NCI-H2081 treated with DMSO at 0.1 percent for 48 hours (cell line): Measurements from ENCODE around the gene PIGP.
"Not testable (repeated sequence)": the region's sequence is repeated elsewhere in the genome, so short reads cannot be mapped to it uniquely, and the experiment has no call there.

Source experiments
- DNase-seq: peaks from one replicate; lab custom pipeline; 2025; lab: John Stamatoyannopoulos, UW

Gene PIGP

DNA sequence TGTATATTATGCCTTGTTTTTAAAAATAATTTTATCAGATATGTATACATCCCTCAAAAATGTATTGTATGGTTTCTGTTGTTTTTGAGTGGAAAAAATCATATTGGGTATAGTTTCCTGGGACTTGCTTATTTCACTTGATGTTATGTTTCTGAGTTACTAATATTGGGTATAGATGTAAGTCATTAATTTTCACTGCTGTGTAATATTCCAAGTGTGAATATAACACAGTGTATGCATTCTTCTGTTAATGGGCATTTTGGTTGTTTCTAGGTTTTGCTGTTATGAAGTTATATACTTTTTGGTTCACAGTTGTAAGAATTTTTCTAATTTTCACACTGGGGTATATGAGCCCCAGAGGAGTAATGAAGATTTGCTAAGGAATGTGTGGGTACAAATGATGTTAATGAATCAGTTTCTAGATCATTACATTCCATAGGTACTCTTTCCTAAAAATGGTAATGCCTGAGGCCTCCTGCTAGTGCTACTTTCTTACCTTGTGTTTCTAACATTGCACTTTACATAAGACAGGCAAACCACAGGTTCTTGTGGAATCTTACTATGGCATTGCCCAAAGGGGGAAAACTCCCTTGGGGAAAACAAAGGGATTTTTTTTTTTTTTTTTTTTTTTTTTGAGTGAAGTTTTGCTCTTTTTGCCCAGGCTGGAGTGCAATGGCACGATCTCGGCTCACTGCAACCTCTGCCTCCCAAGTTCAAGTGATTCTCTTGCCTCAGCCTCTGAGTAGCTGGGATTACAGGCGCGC lies 3.4 kb upstream of the PIGP start:
- DNase-seq: no peak

DNA sequence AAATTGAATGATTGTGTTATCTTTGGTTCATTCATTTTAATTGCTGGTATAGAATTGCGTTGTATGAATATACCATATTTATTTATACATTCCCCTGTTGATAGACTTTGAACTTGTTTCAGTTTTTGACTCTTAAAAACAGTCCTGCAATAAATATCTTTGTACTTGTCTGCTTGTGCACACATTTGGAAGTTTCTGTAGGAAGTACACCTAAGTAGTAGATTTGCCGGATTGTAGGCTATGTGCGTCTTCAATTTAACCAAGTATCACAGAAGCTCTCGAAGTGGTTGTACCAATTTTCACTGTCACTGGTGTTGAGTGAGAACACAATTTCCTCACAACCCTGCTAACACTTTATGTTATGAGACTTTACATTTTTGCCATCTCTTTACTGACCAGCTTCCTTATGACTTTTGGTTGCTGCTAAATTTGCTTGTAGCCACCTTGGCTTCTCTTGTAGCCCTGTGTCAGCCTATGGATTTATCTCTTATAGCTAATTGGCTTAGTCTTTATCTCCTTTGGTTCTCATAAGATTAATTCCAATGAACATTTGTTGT lies 2.4 kb upstream of the PIGP start:
- no peak for DNase-seq

DNA sequence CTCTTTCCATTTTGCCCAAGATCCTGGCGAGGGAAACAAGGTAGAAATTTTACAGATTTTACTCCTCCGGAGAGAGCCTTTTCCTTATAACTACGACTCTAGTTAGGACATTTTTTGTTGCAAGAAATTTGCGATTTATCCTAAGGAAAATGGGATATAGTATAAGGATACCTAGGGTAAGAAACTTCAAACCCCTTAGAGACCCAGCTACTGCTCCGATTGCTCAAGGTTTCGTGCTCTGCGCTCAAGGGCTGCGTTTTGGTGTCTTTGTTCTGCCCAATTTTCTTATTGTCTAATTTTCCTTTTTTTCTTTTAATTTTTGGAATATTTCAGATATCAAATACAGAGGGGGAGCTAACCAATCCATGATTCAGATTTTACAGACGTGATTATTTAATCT lies 1.7 kb upstream of the PIGP start:
- DNase-seq: no peak

DNA sequence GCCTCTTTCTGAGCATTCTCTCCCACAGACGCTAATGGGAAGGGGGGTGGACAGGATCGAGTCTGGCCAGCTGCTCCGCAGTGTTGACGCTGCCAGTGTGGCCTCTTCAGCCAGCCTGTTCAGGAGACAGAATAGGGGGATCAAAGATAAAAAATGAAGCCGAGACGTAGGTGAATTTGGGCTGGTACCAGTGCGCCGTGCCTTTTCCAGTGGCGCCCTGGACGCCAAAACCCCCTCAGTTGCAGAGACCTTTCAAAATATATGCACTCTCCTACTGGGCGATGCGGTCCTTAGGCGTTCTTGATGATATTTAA lies 1.3 kb upstream of the PIGP start:
- no peak for DNase-seq

DNA sequence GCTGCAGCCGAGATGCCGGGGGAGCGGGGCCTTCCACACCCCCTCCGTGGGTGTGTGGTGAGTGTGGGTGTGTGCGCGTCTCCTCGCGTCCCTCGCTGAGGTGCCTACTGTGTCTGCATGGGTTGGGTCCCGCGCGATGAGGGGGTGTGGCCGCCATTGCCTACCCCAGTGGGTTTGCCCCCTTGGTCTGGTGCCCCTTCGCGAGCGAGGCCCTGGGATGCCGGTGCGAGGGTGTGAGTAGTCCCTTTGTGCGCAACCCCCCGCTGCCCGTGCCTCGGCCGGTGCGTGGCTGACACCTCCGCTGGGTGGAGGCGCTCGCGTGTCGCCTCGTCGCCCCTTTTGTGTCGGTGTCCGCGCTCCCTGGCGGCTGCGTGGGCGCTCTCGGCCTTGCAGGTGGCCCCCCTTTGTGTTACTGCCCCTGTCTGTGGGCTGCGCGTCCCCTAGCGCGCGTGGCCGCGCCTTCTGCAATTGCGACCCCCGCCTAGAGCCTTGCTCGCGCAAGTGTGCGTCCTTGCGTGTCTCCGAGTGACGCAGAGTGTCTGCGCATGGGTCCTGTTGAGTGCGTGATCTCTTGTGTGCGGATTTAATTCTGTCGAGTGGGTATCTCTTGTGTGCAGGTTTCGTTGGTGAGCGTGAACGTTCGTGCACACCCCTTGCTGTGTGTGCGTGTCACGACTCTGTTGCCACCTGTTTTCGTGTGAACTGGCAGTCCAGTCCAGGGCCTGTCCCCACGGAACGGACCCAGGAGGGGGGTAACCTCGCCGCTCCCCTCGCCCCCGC lies 736 bp upstream of the PIGP start:
- peak; percentile 5 for DNase-seq

DNA sequence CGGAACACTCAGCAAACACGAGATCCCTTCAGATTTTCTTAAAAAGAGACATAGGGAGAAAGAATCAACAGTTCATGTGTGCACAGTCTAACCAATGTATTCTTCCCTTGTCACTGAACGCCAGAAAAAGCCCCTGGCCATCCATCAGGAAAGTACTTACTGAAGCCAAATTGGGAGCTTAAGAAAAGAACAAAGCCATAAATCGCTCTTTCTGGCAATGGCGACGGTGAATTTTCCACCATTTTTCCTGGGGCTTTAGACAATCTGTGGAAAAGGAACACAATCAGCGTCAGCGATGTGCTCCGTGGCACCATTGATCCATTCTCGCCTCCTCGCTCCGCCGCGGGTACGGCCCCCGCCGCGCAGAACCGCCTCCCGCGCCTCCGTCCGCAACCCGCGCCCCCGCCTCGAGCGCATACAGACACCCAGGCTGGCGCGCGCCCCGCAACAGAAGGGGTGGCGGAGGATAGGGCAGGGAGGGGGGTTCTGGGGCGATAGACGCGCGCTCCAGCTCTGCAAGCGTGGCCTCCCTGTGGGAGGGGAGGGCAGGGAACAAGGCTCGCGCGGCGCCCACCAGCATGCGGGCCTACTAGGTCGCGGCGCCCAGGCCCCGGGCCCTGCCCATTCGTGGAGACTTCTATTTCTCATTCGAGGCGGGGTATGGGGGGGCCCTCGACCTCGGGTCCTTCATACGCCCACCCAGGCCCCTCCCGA lies 440 bp downstream of the PIGP start:
- DNase-seq: peak; percentile 38

DNA sequence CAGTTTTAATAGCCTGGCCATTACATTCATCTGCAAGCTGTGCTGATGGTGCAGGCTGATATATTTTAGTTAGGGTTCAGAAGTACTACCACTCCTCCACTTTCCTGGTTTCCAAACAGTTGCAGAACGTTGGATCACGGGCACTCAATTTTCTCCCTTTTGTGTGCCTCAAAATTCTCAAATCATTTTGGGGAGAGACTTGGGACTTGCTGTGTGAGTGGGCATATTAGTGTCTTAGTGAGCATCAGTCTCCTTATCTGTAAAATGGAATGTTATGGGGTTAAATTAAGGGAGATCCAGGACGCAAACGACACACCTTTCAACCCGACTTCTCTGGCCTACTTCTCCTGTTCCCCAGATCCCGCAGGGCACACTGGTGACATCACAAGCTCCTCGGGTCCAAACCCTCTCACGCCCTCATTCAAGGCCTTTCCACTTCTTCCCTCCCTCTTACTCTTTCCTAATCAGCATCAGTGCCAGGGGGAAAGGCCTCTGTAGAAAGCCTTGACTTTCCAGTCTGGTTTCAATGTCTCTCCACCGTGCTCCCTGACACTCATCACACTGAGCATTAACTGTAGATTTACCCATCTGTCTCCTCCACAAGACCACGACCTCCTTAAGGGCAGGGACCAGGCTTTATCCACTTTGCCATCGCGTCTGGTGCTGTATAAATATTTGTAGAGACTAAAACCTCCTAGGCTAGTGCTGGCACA lies 1.2 kb downstream of the PIGP start:
- DNase-seq: no peak

DNA sequence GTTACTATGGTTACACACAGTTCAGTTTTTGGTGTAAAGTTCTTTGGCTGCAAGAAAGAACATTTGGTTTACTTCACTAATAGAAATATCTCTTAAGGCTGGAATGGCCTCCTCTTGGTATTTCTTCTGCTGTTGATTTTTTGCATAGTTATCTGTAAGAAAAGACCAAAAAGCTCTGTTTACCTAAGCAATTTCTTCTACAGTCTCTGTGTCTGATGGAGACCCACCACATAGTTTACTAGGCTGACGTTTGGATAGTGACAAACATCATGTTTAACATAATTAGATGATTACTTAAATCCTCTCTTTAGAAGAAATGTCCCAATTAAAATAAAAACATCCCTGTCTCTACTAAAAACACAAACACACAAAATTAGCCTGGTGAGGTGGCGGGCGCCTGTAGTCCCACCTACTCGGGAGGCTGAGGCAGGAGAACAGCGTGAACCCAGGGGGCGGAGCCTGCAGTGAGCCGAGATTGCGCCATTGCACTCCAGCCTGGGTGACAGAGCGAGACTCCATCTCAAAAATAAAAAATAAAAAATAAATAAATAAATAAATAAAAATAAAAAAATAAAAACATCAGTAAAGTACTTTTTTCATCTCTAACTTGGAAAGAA lies 7.2 kb downstream of the PIGP start:
- DNase-seq: no peak

DNA sequence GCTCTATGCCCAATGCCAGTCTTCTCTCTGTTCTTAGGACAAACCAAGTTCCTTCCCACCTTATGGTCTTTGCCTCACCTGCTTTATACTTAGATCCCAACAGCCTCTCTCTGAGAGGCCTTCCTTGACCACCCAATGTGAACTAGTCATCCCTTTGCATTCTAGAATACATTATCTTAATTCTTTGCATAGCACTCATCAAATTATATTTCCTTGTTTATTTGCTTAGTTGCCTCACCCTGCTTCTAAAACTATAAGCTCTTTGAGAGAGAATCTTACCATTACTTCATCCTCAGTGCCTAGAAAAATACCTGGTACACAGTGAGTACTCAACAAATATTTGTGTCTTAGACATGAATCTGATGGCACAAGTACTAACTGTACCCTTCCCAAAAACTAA lies 8.0 kb downstream of the PIGP start:
- DNase-seq: no peak

DNA sequence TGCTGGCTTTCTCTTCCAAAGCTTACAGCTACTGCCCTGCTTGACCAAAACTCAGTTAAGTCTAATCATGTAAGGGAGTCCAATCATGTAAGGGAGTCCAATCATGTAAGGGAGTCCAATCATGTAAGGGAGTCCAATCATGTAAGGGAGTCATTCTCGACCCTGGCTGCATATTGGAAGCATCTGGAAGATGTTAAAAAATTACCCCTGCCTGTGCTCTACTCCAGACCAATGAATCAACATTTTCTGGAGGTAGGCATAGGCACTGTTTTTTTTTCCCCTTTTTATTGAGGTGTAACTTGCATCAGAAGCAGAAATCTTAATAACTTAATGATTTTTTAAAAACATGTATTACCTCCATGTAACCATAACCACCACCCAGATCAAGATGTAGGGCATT lies 9.4 kb downstream of the PIGP start:
- no peak for DNase-seq

DNA sequence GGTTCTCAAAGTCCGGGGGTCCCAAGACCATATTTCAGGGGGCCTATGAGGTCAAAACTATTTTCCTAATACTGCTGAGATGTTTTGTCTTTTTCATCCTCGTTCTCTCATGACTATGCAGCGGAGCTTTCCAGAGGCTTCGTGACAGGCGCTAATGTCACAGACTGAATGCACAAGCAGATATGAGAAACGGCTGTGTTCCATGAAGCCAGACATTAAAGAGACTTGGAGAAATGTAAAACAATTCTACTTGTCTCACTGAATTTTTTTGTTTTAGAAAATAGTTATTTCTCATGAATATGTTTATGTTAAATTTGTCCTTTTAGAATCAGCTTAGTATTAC lies 10.3 kb downstream of the PIGP start:
- no peak for DNase-seq

DNA sequence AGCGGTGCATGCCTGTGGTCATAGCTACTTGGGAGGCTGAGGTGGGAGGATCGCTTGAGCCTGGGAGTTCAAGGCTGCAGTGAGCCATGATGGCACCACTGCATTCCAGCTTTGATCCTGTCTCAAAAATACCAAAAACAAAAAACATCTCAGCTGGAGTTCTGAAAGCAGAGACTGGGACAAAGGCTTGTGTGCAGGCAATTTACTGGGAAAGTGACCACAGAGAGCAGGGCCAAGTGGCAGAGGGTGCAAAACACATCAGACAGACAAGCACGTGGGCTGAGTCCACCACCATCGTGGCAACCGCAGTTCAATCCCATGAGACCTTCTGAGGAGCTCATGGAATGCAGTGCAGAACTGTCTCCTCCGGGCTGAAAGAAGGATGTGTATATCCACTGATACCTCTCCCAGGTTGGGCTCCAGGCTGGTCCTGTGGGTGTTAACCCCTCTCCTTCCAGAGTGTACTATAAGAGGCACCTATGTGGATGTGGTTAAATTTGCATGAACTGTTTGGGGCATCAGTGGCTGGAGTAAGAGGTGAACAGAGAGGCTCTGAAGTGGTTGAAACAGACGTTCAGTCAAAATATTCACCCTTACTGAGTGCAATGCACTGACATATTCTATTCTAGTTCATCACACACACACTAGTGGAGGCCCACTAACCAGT lies 10.8 kb downstream of the PIGP start:
- DNase-seq: no peak

DNA sequence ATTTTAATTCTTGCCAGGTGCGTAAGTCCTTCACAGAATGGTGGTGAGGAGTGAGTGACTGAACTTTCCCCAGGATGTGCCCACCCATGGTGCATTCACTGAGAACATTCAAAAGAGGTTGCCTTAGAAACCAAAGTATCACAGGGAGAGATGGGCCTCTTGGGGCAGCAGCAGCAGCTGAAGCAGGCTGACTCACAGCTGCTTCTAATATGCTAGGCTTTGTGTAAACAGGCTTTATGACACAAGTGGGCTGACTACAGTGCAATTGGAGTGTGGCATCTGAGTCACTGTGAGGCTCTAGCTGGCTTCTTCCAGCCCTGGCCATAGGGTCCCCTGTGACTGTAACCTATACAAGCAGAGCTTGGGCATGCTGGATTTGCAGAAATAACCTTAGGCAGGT lies 12.6 kb downstream of the PIGP start:
- peak; percentile 93 for DNase-seq

DNA sequence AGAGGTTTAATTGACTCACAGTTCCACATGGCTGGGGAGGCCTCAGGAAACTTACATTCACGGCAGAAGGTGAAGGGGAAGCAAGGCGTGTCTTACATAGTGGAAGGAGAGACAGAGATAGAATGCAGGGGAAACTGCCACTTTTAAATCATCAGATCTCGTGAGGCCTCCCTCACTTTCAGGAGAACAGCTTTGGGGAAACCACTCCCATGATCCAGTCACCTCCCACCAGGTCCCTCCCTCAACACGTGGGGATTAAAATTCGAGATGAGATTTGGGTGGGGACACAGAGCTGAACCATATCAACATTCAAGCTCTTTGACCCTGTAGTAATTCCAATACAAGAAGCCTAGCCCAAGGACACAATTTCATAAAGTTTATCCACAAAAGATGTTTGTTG lies 13.7 kb downstream of the PIGP start:
- no peak for DNase-seq

DNA sequence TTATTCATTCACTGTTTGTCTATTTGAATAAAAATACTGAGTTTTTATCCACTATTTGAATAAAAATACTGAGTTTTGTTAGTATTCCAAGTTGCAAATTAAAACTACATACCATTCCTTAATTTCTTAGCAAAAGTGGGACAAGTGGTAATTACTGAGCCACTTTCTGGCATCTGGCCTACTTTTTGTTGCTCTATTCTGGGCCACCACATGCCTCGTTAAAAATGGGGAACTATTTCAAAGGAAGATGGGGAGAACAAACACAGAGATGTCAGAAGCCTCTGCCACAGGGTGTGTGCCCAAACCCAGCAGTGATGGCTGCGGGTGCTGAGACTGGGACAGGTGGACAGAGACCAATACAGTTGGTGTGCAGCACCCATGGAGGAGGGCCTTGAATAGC lies 14.6 kb downstream of the PIGP start:
- no peak for DNase-seq

DNA sequence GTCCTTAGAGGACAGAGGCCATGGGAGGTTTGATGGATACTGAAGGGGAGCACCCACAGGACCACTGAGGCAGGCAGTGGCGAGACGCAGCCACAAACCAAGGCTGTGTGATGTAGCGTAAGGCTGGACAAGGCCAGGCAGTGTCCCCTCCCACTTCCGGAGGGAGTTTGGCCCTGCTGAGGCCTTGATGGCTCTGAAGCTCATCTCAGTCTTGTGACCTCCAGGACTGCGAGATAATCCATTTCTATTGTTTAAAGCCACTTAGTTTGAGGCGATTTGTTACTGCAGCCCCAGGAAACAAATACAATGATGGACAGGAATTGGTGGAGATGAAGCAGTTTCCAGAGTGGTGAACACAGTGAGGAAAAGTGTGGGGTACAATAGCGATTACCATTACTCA lies 15.3 kb downstream of the PIGP start:
- DNase-seq: no peak

DNA sequence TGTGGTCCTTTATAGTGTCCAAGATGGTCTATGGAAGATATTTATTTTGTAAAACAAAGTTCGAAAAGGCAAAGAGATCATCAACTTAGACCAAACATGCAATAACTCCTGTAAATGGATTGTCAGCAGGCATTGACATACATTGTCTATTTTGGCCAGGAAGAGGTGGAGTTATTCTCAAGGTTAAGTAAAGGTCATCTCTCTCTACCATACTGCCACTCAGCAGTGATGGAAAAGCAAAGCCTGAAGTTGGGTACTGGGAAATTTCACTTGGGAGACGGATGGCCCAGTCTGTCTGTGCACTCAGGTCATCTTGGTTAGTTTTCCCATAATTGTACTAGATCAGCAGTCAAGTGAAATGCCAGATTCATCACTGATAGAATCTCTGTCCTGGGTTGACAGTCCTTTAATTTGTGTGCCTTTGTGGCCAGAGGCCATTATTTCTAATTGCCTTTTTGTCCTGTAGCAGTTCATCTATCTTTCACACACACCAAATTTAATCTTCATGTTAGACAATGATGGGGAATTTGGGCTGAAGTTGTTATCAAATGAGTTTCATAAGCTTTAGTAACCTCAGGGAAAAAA lies 17.5 kb downstream of the PIGP start:
- DNase-seq: no peak

DNA sequence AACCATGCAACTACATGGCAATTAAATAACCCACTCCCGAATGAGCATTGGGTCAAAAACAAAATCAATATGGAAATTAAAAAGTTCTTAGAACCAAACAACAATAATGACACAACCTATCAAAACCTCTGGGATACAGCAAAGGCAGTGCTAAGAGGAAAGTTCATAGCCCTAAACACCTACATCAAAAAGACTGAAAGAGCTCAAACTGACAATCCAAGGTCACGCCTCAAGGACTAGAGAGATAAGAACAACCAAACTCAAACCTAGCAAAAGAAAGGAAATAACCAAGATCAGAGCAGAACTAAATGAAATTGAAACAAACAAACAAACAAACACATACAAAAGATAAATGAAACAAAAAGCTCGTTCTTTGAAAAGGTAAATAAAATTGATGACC lies 23.1 kb downstream of the PIGP start:
- not testable (repeated sequence) for DNase-seq

DNA sequence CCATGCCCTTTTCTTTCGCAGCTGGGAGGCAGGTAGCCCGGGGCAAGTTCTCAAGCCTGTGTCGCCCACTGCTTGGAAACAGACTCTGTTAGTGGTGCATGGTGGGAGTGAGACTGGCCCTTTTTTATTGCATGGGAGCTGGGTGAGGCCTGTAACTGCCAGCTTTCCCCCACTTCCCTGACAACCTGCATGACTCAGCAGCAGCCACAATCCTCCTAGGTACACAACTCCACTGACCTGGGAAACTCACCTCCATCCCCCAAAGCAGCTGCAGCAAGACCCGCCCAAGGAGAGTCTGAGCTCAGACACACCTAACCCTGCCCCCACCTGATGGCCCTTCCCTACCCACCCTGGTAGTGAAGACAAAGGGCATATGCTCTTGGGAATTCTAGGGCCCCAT lies 25.8 kb downstream of the PIGP start:
- no peak for DNase-seq

DNA sequence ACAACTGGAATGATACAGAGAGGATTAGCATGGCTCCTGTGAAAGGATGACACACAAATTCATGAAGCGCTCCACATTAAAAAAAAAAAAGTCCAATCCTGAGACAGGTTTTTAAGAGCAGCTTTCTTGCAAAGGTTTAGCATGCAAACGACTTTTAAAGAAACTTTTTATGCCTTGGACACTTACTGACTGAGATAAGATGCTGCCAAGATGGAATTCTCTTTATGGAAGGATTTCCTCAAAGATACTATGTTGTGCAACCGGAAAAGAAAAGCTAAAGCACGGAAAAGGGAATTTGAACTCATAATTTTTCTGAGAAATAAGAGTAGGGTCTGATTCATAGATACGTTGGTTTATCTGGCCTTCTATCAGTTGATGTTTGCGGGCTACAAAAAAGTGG lies 27.3 kb downstream of the PIGP start:
- DNase-seq: no peak

DNA sequence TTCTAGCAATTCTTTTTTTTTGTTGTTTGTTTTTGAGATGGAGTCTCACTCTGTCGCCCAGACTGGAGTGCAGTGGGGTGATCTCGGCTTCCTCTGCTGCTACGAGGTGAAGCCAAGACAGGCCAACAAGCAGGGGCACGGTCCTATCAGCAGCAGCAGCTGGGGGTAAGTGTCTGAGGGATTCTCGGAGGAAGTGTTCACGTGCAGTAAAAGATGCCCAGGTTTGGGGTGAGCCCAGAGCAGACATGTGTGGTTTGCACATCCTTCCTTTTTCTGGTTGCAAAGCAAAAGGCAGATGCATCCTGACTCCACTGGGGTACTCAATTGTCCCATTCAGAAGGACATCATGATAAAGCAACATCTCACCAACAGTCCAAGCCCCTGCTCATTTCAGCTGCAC lies 27.7 kb downstream of the PIGP start:
- no peak for DNase-seq
